ENCODE results near the gene TACC2.
A peak's percentile ranks its signal among the peaks of the same experiment; 100 is the strongest.

TACC2 gene

DNA sequence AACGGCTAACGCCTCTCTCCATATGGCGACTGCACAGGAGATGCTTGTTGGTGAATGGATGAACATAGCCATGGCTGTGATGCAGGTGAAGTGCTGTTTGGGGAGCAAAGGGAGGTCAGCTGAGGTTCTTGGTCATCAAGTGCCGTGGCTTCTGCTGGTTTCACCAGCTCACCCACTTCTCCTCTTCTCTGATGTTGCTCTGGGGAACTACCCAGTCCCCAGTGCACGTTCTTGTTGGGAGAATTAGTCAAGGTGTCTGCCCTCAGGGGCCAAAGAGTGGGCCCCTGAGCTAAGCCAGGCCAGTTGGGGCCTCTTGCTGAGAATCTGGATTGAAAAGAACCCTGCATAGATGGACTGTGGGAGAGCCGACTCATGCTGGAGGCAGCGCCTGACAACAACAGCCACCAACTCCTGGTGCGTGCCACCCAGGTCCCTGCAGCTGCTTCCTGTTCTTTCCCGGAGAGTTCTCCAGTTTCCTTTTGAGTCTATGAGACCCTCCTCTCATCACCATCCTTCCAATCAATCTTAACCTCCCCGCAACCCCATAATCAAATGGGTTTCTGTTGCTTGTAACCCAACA lies 285.1 kb downstream of the TACC2 start:
- TF ChIP-seq, protein P1, sequence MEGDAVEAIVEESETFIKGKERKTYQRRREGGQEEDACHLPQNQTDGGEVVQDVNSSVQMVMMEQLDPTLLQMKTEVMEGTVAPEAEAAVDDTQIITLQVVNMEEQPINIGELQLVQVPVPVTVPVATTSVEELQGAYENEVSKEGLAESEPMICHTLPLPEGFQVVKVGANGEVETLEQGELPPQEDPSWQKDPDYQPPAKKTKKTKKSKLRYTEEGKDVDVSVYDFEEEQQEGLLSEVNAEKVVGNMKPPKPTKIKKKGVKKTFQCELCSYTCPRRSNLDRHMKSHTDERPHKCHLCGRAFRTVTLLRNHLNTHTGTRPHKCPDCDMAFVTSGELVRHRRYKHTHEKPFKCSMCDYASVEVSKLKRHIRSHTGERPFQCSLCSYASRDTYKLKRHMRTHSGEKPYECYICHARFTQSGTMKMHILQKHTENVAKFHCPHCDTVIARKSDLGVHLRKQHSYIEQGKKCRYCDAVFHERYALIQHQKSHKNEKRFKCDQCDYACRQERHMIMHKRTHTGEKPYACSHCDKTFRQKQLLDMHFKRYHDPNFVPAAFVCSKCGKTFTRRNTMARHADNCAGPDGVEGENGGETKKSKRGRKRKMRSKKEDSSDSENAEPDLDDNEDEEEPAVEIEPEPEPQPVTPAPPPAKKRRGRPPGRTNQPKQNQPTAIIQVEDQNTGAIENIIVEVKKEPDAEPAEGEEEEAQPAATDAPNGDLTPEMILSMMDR (IDR thresholded peaks at IDR 0.05; ENCODE audit: borderline replicate concordance, insufficient read depth, low read depth, low read length) = no peak
- no peak overlapping the region for H3K4me3 ChIP-seq (ENCODE audit: low read depth, low read length)

DNA sequence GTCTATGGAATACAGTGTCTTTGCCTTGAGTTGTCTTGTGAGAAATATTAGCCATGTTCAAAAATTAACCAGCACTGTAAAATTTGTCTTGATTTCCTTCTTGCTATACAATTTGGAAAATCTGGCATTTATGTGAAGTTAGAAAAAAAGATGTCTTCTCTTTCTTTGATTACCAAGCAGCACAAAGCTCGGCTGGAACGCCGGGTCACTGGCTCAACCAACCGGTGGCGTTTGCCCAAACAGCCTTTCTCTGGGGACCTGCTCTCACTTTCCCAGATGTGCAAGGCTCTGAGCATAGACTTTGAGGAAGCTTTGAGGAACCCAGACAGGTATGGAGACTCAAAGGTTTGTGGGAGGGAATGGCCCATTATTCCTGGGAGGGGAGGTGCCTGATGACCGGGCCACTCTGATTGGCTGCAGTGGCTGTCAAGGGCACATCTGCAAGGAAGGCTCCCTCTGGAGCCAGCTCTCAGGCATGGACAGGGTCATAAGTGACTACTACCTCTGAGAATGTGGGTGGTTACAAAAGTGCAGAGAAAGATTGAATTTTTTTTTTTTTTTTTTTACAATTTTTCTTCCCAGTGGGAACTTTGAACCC lies 287.7 kb downstream of the TACC2 start:
- H3K4me3 ChIP-seq (ENCODE audit: low read depth, low read length) = no peak overlapping the region
- TF ChIP-seq, protein P1 (IDR thresholded peaks at IDR 0.05; ENCODE audit: borderline replicate concordance, insufficient read depth, low read depth, low read length) = no peak

DNA sequence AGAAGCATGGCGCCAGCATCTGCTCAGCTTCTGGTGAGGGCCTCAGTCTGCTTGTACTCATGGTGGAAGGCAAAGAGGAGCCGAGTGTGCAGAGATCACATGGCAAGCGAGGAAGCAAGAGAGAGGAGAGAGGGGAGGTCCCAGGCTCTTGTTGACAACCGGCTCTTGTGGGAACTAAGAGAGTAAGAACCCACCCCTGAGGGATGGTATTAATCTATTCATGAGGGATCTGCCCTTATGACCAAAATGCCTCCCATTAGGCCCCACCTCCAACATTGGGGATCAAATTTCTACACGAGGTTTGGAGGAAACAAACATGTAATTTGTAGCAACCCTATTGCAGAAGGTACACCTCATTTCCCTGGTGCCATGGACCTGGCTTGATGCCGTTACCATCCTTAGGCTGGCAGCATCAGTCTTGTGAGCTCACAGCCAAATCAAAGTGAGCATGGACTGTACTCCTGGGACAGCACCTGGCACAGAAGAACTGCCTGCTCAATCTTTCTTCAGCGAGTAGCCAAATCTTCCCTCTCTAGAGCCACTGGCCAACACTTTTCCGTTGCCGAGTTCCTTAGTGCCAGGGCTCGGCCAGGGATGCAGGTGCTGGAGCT lies 288.7 kb downstream of the TACC2 start:
- no peak overlapping the region for H3K4me3 ChIP-seq (ENCODE audit: low read depth, low read length)
- TF ChIP-seq, protein P1 (IDR thresholded peaks at IDR 0.05; ENCODE audit: borderline replicate concordance, insufficient read depth, low read depth, low read length) = no peak

DNA sequence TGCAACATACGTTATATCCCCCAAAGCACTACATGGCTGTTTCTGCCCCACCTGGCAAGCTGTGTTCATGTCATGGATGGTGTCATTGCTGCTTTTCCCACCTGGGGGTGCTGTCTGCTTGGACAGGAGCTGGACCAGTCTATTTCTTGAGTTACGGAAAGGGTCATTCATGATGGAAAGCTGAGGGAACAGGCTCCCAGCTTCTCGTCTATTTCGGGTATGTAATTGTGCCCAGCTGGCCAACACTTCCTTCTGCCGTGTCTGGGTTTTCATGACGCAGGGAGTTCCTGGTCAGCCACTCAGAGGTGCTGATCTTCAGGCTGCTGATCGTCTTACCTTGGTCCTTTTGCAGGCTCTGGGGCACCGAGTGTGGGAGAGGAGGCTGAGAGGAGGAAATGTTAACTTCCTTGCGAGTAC lies 290.8 kb downstream of the TACC2 start:
- H3K4me3 ChIP-seq (ENCODE audit: low read depth, low read length) = no peak overlapping the region
- TF ChIP-seq, protein P1 (IDR thresholded peaks at IDR 0.05; ENCODE audit: borderline replicate concordance, insufficient read depth, low read depth, low read length) = peak; percentile 68; the same call in 1 of the 2 replicates

DNA sequence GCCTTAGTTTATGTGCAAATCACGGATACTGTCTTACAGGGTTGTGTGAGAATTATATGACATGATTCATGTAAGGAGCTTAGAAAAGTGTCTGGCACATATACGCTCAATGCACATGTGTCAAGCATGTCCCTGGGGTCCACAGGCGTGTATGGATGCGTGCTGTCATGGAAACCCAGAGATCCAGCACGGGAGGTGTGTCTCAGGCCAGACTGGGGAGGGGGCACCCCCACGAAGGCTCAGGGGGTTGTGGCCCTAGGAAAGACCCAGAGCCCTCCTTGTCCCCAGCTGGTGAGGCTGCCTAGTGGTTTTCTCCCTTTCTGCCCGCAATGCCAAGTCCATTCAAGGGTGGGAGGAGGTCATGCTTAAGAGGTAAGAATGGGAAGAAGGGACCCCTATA lies 291.2 kb downstream of the TACC2 start:
- TF ChIP-seq, protein P1 (IDR thresholded peaks at IDR 0.05; ENCODE audit: borderline replicate concordance, insufficient read depth, low read depth, low read length) = no peak
- no peak overlapping the region for H3K4me3 ChIP-seq (ENCODE audit: low read depth, low read length)

DNA sequence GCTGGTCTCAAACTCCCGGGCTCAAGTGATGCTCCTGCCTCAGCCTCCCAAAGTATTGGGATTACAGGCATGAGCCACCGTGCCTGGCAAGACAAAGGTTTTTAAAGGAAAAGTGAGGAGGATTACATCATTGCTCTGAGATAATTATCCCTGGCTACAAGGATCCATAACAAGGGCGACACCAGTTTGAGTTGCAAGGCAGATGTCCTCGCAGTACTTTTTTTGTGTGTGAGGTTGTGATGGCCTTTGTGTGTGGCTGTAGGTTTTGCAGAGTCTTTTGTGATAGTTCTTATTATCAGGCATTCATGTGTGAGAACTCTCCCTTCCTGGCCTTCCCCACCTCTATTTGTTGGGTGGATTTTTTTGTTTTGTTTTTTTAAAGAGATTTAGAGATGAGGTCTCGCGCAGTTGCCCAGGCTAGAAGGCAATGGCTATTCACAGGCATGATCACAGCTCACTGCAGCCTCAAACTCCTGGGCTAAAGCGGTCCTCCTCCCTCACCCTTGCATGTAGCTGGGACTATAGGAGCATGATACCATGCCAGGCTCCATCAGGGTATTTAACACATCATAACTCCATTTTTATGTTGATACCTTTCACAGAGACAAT lies 292.2 kb downstream of the TACC2 start:
- H3K4me3 ChIP-seq (ENCODE audit: low read depth, low read length) = no peak overlapping the region
- TF ChIP-seq, protein P1 (IDR thresholded peaks at IDR 0.05; ENCODE audit: borderline replicate concordance, insufficient read depth, low read depth, low read length) = no peak

Data from GM12875 (cell line).